ENCODE results near the gene ADAMTS17.

ADAMTS17 gene

DNA sequence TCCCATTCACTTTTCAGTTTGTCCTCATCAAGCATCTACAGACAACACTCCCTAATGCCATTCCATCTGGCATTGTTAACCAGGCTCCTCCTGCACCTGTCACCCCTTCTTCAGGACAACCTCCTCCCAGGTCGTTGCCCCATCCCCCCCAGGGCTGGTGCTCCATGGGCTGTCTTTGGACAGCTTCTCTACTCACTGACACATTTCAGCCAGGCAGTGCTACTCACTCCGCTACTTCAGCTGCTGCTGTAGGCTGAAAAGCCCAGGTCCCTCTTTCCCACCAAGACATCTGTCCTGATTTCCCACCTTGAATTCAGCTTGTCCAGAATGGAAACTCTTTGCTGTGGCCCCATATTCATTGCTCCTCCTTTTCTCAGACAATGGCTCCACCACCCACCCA is 61.9 kb downstream of the ADAMTS17 start:
- H3K4me2 ChIP-seq (ENCODE audit: low read length) = no peak overlapping the region
- peaks cover 3 to 8% of the 10 kb centered on the region in 2 experiments for H3K4me1 ChIP-seq (ENCODE audit: control insufficient read depth in 1 of 2, insufficient read depth in 2 of 2, low read length in 2 of 2)
- H2AFZ ChIP-seq (ENCODE audit: insufficient read depth, low read length, poor library complexity) = no peak overlapping the region
- H3K4ac ChIP-seq (ENCODE audit: low read depth, low read length) = no peak overlapping the region
- H3K23ac ChIP-seq (ENCODE audit: low read length) = no peak overlapping the region
- no peaks in the 10 kb centered on the region for H3K36me3 ChIP-seq (ENCODE audit: control insufficient read depth in 1 of 2, insufficient read depth in 2 of 2, low read length in 2 of 2)
- H2BK120ac ChIP-seq (ENCODE audit: insufficient read depth, low read length, poor library complexity) = no peak overlapping the region
- H3K79me2 ChIP-seq (ENCODE audit: control insufficient read depth, insufficient read depth, low read length, poor library complexity) = no peaks in the 10 kb centered on the region
- no peak for DNase-seq
- H4K12ac ChIP-seq (ENCODE audit: low read depth, low read length) = no peak overlapping the region
- no CpG with 5 or more reads among the region's 2 CpGs for WGBS (ENCODE audit: extremely low coverage, insufficient coverage, insufficient read length)
- H3K9ac ChIP-seq (ENCODE audit: low read length) = no peak overlapping the region
- H3K79me1 ChIP-seq (ENCODE audit: low read length) = no peaks in the 10 kb centered on the region
- H3K18ac ChIP-seq (ENCODE audit: low read length) = no peak overlapping the region
- H3K9me3 ChIP-seq (ENCODE audit: insufficient read depth, low read depth, low read length) = peaks cover 2% of the 10 kb centered on the region
- no peak overlapping the region for H3K14ac ChIP-seq (ENCODE audit: low read length)
- H3K27ac ChIP-seq (ENCODE audit: low read depth, low read length) = no peak overlapping the region
- H2BK12ac ChIP-seq (ENCODE audit: low read length) = no peak overlapping the region
- H4K91ac ChIP-seq (ENCODE audit: low read depth, low read length) = no peak overlapping the region
- no peak overlapping the region for H2AK5ac ChIP-seq (ENCODE audit: low read length)
- no peak overlapping the region for H3K4me3 ChIP-seq (ENCODE audit: low read depth, low read length)
- no peak overlapping the region for H4K8ac ChIP-seq (ENCODE audit: low read depth, low read length)
- H3K27me3 ChIP-seq (ENCODE audit: insufficient read depth, low read length) = no peaks in the 10 kb centered on the region
- H2BK5ac ChIP-seq (ENCODE audit: low read depth, low read length, poor library complexity) = no peak overlapping the region

DNA sequence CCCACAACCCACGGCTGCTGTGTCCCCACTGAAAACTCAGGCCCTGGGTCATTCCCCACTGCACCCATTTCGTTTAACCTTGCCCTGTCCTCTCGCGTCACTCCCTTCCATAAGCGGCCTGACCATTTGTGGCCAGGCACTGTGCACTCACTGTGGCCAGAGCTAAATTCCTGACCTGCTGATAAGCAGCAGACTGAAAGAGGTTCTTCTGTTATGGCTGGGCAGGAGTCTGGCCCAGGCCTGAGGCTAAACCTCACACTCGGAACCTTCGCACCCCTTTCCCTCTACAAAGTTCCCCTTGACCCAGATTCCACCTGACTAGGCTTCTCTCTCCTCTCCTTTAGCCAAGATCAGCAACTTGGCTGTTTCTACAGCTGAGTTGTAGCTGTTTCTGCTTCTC is 62.3 kb downstream of the ADAMTS17 start:
- no peak overlapping the region for H3K18ac ChIP-seq (ENCODE audit: low read length)
- no peak overlapping the region for H3K4me3 ChIP-seq (ENCODE audit: low read depth, low read length)
- DNase-seq = no peak
- WGBS (ENCODE audit: extremely low coverage, insufficient coverage, insufficient read length) = no CpG with 5 or more reads among the region's 7 CpGs
- no peaks in the 10 kb centered on the region for H3K79me2 ChIP-seq (ENCODE audit: control insufficient read depth, insufficient read depth, low read length, poor library complexity)
- H3K79me1 ChIP-seq (ENCODE audit: low read length) = no peaks in the 10 kb centered on the region
- H2AFZ ChIP-seq (ENCODE audit: insufficient read depth, low read length, poor library complexity) = no peak overlapping the region
- no peak overlapping the region for H3K4ac ChIP-seq (ENCODE audit: low read depth, low read length)
- no peak overlapping the region for H3K4me2 ChIP-seq (ENCODE audit: low read length)
- H4K91ac ChIP-seq (ENCODE audit: low read depth, low read length) = no peak overlapping the region
- H2BK12ac ChIP-seq (ENCODE audit: low read length) = no peak overlapping the region
- H4K12ac ChIP-seq (ENCODE audit: low read depth, low read length) = no peak overlapping the region
- H3K27ac ChIP-seq (ENCODE audit: low read depth, low read length) = no peak overlapping the region
- no peak overlapping the region for H3K23ac ChIP-seq (ENCODE audit: low read length)
- H3K4me1 ChIP-seq (ENCODE audit: control insufficient read depth in 1 of 2, insufficient read depth in 2 of 2, low read length in 2 of 2) = peaks cover 3 to 8% of the 10 kb centered on the region in 2 experiments
- no peak overlapping the region for H2BK5ac ChIP-seq (ENCODE audit: low read depth, low read length, poor library complexity)
- no peak overlapping the region for H2BK120ac ChIP-seq (ENCODE audit: insufficient read depth, low read length, poor library complexity)
- no peak overlapping the region for H2AK5ac ChIP-seq (ENCODE audit: low read length)
- no peak overlapping the region for H3K14ac ChIP-seq (ENCODE audit: low read length)
- no peak overlapping the region for H3K9ac ChIP-seq (ENCODE audit: low read length)
- no peaks in the 10 kb centered on the region for H3K27me3 ChIP-seq (ENCODE audit: insufficient read depth, low read length)
- H3K9me3 ChIP-seq (ENCODE audit: insufficient read depth, low read depth, low read length) = peaks cover 2% of the 10 kb centered on the region
- no peaks in the 10 kb centered on the region for H3K36me3 ChIP-seq (ENCODE audit: control insufficient read depth in 1 of 2, insufficient read depth in 2 of 2, low read length in 2 of 2)
- H4K8ac ChIP-seq (ENCODE audit: low read depth, low read length) = no peak overlapping the region

DNA sequence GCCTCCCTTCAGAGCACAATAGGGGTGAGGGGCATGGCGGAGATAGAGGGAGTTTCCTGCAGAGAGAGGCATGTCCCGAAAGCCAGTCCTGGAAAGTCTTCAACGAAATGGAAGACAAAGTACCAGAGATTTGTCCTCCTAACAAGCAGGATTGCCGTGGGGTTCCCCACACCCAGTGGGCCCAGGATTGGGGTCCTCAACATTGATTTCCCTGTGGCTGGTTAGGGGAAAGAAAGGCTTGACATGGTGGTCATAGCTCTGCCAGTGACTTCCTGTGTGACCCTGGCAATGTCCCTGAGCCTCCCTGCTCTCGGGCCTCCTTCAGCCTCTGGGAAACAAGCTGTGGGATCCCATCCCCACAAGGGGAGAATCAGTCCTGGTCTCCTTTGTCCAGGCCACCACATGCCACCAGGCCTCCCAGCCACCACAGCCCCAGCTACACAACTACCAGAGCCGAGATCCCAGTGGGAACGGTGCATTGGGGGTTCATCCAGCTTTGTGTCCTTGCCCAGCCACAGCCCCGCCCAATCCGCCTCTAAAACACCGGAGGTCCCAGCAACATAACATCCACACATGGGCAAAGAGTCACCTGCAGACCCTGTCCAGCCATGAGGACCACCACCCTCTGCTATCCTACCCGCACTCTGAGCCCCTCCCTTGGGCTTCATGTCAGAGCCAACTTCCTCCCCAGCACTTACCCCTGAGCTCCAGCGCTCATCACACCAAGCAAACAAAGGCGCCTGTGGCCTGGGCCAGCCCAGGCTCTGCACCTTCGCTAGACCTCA is 63.0 kb downstream of the ADAMTS17 start:
- H3K79me1 ChIP-seq (ENCODE audit: low read length) = no peaks in the 10 kb centered on the region
- no peak overlapping the region for H3K4ac ChIP-seq (ENCODE audit: low read depth, low read length)
- H4K8ac ChIP-seq (ENCODE audit: low read depth, low read length) = no peak overlapping the region
- H3K4me2 ChIP-seq (ENCODE audit: low read length) = no peak overlapping the region
- H3K9ac ChIP-seq (ENCODE audit: low read length) = no peak overlapping the region
- no peak for DNase-seq
- H3K18ac ChIP-seq (ENCODE audit: low read length) = no peak overlapping the region
- no peak overlapping the region for H2BK120ac ChIP-seq (ENCODE audit: insufficient read depth, low read length, poor library complexity)
- H3K23ac ChIP-seq (ENCODE audit: low read length) = no peak overlapping the region
- no peak overlapping the region for H4K12ac ChIP-seq (ENCODE audit: low read depth, low read length)
- H3K4me1 ChIP-seq (ENCODE audit: control insufficient read depth in 1 of 2, insufficient read depth in 2 of 2, low read length in 2 of 2) = peaks cover 3 to 8% of the 10 kb centered on the region in 2 experiments
- H2BK12ac ChIP-seq (ENCODE audit: low read length) = no peak overlapping the region
- no peaks in the 10 kb centered on the region for H3K36me3 ChIP-seq (ENCODE audit: control insufficient read depth in 1 of 2, insufficient read depth in 2 of 2, low read length in 2 of 2)
- H3K4me3 ChIP-seq (ENCODE audit: low read depth, low read length) = no peak overlapping the region
- no peak overlapping the region for H3K27ac ChIP-seq (ENCODE audit: low read depth, low read length)
- H2AFZ ChIP-seq (ENCODE audit: insufficient read depth, low read length, poor library complexity) = no peak overlapping the region
- H2AK5ac ChIP-seq (ENCODE audit: low read length) = no peak overlapping the region
- no CpG with 5 or more reads among the region's 14 CpGs for WGBS (ENCODE audit: extremely low coverage, insufficient coverage, insufficient read length)
- no peak overlapping the region for H2BK5ac ChIP-seq (ENCODE audit: low read depth, low read length, poor library complexity)
- H3K9me3 ChIP-seq (ENCODE audit: insufficient read depth, low read depth, low read length) = peaks cover 2% of the 10 kb centered on the region
- no peaks in the 10 kb centered on the region for H3K27me3 ChIP-seq (ENCODE audit: insufficient read depth, low read length)
- no peak overlapping the region for H3K14ac ChIP-seq (ENCODE audit: low read length)
- H3K79me2 ChIP-seq (ENCODE audit: control insufficient read depth, insufficient read depth, low read length, poor library complexity) = no peaks in the 10 kb centered on the region
- H4K91ac ChIP-seq (ENCODE audit: low read depth, low read length) = no peak overlapping the region

DNA sequence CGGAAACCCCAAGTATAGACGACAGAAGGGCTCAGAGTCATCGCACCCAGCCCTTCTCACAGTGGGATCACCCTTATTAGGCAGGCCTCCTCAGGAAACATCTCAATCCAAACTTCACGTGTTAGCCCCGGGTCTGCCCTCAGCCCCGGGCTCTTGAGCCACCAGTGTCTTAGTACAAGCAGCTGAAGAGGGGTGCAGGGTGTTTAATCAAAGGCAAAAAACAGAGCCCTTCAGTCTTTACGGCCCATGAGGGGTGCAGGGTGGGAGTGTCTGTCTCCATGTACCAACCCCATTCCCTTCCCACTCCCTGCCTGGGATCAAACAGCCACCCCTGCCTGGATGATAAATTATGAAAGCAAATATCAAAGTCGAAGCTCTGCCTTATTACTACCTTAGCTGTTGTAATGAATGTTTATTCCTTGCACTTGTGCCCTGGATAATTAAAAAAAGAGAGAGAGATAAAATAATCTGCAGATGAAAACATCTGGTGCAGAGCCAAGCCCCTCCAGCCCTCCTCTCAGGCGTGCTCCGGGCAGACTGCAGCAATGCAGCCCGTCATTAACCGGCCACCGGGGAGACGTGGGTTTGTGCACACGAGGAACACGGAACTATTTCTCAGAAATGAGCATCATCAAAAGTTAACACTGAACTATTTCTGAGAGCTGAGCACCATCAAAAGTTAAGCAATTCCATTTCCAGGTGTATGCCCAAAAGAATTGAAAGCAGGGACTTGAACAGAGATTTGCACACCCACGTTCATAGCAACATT is 64.5 kb downstream of the ADAMTS17 start:
- Histone ChIP-seq H4K12ac (ENCODE audit: low read depth, low read length) (no peak overlapping the region), H3K23ac (ENCODE audit: low read length) (no peak overlapping the region), H3K9ac (ENCODE audit: low read length) (no peak overlapping the region), H4K91ac (ENCODE audit: low read depth, low read length) (no peak overlapping the region), H3K36me3 (ENCODE audit: control insufficient read depth in 1 of 2, insufficient read depth in 2 of 2, low read length in 2 of 2) (no peaks in the 10 kb centered on the region), H3K27me3 (ENCODE audit: insufficient read depth, low read length) (no peaks in the 10 kb centered on the region), H3K4ac (ENCODE audit: low read depth, low read length) (no peak overlapping the region), H3K27ac (ENCODE audit: low read depth, low read length) (no peak overlapping the region), H3K4me2 (ENCODE audit: low read length) (no peak overlapping the region), H2BK5ac (ENCODE audit: low read depth, low read length, poor library complexity) (no peak overlapping the region), H3K79me1 (ENCODE audit: low read length) (no peaks in the 10 kb centered on the region), H3K9me3 (ENCODE audit: insufficient read depth, low read depth, low read length) (peaks cover 2% of the 10 kb centered on the region), H2BK120ac (ENCODE audit: insufficient read depth, low read length, poor library complexity) (no peak overlapping the region), H3K14ac (ENCODE audit: low read length) (no peak overlapping the region), H4K8ac (ENCODE audit: low read depth, low read length) (no peak overlapping the region), H3K4me1 (ENCODE audit: control insufficient read depth in 1 of 2, insufficient read depth in 2 of 2, low read length in 2 of 2) (peaks cover 3 to 8% of the 10 kb centered on the region in 2 experiments), H2BK12ac (ENCODE audit: low read length) (no peak overlapping the region), H3K18ac (ENCODE audit: low read length) (no peak overlapping the region), H2AK5ac (ENCODE audit: low read length) (no peak overlapping the region), H2AFZ (ENCODE audit: insufficient read depth, low read length, poor library complexity) (no peak overlapping the region), H3K4me3 (ENCODE audit: low read depth, low read length) (no peak overlapping the region), H3K79me2 (ENCODE audit: control insufficient read depth, insufficient read depth, low read length, poor library complexity) (no peaks in the 10 kb centered on the region)
- no CpG with 5 or more reads among the region's 17 CpGs for WGBS (ENCODE audit: extremely low coverage, insufficient coverage, insufficient read length)
- DNase-seq = no peak
